Activated CD4-positive, CD25-positive, alpha-beta regulatory T cell treated with anti-CD3 and anti-CD28 coated beads, Interleukin-2, amount 50 U/mL, for 24 hours (primary cell): Measurements from ENCODE around the gene NKD1.
"Not testable (repeated sequence)": the region's sequence is repeated elsewhere in the genome, so short reads cannot be mapped to it uniquely, and the experiment has no call there.

Source experiments
- ATAC-seq, 2 donors: fragments of 150-1000 bp; cut with Tn5 transposase; one replicate each; pipeline ENCODE4 v1.10.0; 2021; ENCODE audit warnings: mild to moderate bottlenecking in 1 of 2, moderate library complexity in 1 of 2

NKD1 gene

DNA sequence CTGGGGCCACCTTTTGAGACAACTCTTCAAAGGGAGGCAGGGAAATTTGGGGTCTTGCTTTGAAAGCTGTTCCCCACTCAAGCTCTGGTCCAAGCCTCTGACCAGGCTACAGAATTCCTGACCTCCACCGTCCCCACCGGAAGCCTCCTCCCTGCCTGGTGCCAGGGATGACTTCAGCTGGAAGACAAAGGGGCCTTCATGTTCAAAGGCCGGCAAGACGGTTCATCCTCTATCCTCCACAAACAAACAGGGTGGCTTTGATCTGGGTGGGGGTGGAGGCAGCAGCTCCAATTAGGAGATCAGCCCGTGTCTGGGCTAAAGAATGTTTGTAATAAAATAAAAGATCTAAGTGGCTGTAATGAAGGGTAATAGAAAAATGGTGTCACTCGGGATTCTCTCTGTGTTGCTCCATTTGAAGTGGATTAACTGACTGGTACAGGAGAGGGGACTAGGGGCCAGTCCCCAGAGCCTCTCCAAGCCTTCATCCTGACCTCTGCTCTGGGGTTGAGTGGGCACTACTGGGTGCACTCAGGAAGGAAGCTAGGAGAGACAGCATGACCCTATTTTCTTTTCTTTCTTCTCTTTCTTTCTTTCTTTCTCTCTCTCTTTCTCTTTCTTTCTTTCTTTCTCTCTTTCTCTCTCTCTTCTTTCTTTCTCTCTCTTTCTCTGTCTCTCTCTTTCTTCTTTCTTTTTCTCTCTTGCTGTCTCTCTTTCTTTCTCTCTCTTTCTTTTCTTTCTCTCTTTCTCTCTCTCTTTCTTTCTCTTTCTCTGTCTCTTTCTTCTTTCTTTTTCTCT is 27.5 kb upstream of the NKD1 start:
- no peak for ATAC-seq

- no peak for ATAC-seq
Observed at GRCh38 chr16:50521246-50521900, 26.8 kb upstream of the NKD1 start.

DNA sequence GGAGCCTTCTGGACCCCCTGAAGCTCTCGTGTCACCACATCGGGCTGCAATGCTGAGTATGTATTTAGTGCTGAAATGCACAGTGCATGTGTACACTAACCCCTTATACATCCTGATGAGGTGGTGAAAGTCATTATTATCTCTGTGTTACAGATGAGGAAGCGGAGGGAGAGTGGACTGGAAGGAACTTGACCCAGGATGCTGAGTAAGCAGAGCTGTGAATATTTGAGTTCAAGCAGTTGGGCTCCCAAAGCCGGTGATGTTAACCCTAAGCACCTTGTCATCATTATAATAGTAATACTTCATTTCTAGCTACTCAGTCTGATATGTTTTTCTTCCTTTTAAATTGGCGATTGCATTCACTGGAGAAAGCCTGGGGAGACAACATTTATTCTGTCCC is 25.9 kb upstream of the NKD1 start:
- ATAC-seq: no peak

DNA sequence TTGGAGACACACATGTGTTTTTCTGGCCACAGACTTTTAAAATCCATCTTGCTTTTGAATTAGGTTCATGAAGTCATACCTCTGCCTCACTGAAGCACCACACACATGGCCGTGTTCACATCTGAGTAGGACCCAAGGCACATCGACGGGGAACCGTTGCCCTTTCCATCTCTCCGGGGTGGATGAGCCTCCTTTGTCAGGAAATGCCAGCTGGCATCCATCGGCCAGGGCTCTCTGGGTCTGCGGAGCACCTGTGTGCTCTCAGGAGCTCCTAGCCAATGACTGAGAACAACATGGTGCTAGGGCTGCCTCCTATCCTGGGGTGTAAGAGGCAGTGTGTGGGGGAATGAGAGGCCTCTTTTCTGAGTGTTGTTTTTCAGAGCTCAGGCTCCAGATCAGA is 24.5 kb upstream of the NKD1 start:
- no peak for ATAC-seq

DNA sequence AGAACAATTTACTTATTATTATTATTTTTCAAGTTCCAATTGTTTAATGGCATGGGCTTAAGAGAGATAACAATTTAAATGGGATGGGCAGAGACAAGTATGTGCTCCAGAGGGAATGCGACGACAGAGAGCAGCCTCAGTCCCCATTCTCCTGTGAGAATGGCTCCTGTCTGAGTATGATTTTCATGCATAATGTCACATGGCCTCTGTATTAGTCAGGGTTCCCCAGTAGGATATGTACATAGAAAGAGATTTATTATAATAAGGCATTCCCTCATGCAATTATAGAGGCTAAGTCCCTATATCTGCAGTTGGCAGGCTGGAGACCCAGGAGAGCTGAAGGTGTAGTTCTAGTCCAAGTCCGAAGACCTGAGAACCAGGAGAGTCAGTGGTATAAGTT is 22.9 kb upstream of the NKD1 start:
- ATAC-seq: no peak

- ATAC-seq: no peak
Observed at GRCh38 chr16:50525716-50526115, 22.5 kb upstream of the NKD1 start.

DNA sequence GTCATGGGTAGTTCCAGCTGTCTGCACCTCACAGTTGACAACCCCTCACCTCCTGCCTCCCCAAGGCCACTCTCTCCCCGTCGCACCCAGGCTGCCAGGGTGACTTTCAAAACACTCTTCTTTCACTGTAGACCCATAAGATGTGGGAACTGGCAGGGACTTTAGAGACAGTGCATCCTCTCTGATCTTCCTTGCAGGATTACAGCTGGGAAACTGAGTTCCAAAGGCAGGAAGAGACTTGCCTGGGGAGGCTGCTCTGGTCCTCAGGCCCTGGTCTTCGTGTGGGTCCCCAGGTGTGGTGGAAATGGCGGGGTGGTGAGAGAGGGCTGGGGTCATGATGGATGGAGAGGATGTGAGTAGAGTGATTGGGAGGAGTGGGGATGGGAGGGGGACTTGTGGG is 21.9 kb upstream of the NKD1 start:
- no peak for ATAC-seq

DNA sequence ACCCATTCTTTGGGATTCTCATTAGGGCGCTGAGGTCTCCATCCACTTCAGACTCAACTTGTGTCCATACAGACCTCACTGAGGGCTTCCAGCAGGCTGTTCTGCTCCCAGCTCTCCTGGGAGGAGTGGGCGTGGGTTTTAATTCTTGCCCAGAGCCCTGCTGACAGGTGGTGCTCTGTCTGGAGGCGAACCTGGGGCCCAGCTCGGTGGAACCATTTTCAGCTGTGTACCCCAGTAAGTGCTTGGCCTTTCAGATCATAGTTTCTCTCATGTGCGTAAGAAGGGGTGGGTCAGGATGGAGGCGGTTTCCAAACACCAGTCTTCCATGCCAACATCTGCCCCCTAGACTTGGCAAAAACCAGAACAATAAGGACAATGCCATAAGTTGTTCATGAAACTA is 21.4 kb upstream of the NKD1 start:
- no peak for ATAC-seq

DNA sequence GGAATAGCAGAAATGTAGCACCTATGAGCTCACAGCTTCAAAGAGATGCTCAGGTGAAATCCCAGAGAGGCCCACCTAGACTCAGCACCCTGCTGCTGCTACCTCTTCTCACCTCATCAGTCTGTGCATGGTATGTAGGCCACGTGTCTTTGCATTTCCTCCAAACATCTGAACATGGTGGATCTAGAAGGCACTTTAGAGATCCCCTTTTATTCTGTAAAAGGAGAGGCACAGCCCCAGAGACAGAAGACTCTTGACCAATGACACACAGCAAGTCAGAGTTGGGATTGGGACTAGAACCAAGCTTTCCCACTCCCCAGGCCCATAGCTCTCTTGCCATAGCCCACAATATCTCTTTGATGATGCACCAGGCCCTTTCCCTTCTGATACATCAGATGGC is 19.4 kb upstream of the NKD1 start:
- no peak for ATAC-seq

DNA sequence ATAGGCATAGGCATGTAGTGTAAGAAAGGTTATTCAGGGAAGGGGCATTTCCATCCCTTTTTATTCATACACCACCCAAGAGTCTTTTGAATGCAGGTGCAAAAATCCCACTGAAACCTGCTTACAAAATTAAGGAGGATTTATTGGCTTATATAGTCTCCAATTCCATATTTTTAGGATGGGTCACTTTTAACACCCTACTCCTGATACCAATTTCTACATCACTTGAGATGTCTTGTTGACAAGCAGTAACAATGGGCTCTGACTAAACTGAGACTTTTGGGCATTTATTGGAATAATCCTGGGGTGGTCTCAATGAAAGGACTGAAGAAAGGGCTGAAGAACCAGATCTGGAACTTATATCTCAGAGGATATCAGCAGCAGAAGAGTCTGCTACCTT is 18.9 kb upstream of the NKD1 start:
- no peak for ATAC-seq

- ATAC-seq: no peak
Observed at GRCh38 chr16:50530277-50531236, 17.6 kb upstream of the NKD1 start.

DNA sequence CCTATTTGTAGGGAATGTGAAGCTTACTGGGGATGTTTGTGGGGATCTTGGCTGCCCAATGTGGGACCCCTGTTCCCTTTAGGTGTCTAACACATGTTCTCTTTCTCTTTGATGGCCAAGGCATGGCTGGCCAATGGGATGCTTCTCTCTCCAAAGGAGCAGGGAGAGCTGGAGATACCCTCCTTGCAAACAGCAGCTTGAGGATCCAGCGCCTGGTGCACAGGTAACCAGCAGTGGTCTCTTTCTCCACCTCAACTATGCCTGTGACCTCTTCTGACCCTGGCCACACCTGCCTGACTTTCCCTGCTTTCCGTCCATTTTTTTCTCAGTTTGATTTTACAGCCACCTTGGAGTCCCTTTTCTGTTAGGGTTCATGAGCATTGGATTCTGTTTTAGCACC is 16.8 kb upstream of the NKD1 start:
- no peak for ATAC-seq

- ATAC-seq: no peak
Observed at GRCh38 chr16:50531901-50532300, 16.3 kb upstream of the NKD1 start.

GRCh38 chr16:50532576-50532975 is 15.6 kb upstream of the NKD1 start:
- no peak for ATAC-seq

- no peak for ATAC-seq
Observed at GRCh38 chr16:50533317-50533716, 14.9 kb upstream of the NKD1 start.

GRCh38 chr16:50534091-50534490 is 14.1 kb upstream of the NKD1 start:
- no peak for ATAC-seq

GRCh38 chr16:50534556-50534955 is 13.6 kb upstream of the NKD1 start:
- ATAC-seq: no peak

- no peak for ATAC-seq
Observed at GRCh38 chr16:50534958-50535357, 13.2 kb upstream of the NKD1 start.

DNA sequence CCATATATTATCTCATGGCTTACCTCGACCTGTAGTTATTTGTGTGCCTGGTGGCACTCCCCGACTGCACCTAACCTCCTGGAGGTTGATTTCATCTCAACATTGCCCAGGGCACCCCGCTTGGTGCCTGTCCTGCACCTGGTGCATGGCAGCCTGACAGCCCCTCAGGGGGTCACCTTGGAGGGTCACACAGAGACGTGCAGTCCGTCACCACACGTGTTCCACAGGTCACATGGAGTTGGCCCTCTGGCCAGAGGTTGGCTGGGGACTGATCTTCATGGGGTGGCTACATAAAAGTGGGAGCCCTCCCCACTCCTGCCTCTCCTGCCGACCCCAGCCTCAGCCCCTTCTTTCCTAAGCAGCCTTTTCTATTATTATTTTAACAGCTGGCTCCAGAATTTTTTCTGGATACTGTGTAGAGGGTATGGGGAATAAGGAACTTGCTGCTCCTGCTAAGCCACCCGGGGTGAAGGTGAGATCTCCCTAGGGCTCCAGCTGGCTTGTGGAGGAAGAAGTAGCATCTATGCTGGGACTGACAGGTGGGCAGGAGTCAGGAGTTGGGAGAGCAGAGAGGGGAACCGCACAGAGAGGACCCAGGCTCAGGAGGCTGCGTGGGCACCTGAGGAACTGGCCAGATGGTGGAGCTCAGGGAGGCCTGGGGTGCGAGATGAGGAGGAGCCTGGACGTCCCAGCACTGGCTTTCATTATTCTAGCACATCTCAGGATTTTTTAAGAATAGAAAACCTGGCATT is 12.5 kb upstream of the NKD1 start:
- ATAC-seq: no peak

- ATAC-seq: not testable (repeated sequence)
Observed at GRCh38 chr16:50536258-50536645, 11.9 kb upstream of the NKD1 start.

GRCh38 chr16:50537533-50538290 is 10.5 kb upstream of the NKD1 start:
- ATAC-seq: no peak
